Fibroblast of skin of left biceps (primary cell): ENCODE measurements around the gene C4orf46.

Experiments
- DNase-seq, 2 experiments: peaks; one replicate each; pipeline ENCODE4 v3.0.0-alpha.2; 2013; ENCODE audit warnings: low read depth in 2 of 2

C4orf46 gene

GRCh38 chr4:158652920-158653319 is 18.8 kb downstream of the C4orf46 start:
- no peak for DNase-seq

GRCh38 chr4:158649111-158649680 is 22.5 kb downstream of the C4orf46 start:
- no peak for DNase-seq

GRCh38 chr4:158644760-158645159 is 26.9 kb downstream of the C4orf46 start:
- no peak for DNase-seq

GRCh38 chr4:158644356-158644755 is 27.3 kb downstream of the C4orf46 start:
- no peak for DNase-seq

- no peak for DNase-seq
Observed at GRCh38 chr4:158636619-158637018, 35.1 kb downstream of the C4orf46 start.

- DNase-seq = peak; percentile 6 to 10
Observed at GRCh38 chr4:158630893-158631292, 40.8 kb downstream of the C4orf46 start.

- DNase-seq = no peak
Observed at GRCh38 chr4:158625544-158625943, 46.1 kb downstream of the C4orf46 start.

GRCh38 chr4:158624889-158625478 is 46.7 kb downstream of the C4orf46 start:
- peak; percentile 11 to 20 for DNase-seq

- no peak for DNase-seq
Observed at GRCh38 chr4:158622251-158622650, 49.4 kb downstream of the C4orf46 start.

- no peak for DNase-seq
Observed at GRCh38 chr4:158621729-158622128, 50.0 kb downstream of the C4orf46 start.

GRCh38 chr4:158617956-158618355 is 53.7 kb downstream of the C4orf46 start:
- DNase-seq = no peak
